HEK293T (cell line): Measurements from ENCODE around the gene KIF26B.

Experiments
- CTCF ChIA-PET: fragments of 350-600 bp; formaldehyde crosslinking; extraction: SDS; loops from one replicate; lab custom pipeline; 2021; ENCODE audit warnings: antibody characterized with exemption, inconsistent platforms; lab: Yijun Ruan, JAX
- POLR2A ChIA-PET: fragments of 350-600 bp; formaldehyde crosslinking; extraction: SDS; loops from one replicate; lab custom pipeline; 2020; ENCODE audit warnings: antibody characterized with exemption, inconsistent platforms; lab: Yijun Ruan, JAX
- DNase-seq: peaks from one replicate; pipeline ENCODE4 v3.0.0; 2012; ENCODE audit warnings: mixed read lengths; ENCODE audit errors: extremely low spot score
- ARNT ChIP-seq: fragments of 450-650 bp; IDR thresholded peaks from 2 replicates; pipeline ENCODE4 v1.6.1; 2017; ENCODE audit warnings: mild to moderate bottlenecking
- BHLHE40 ChIP-seq: fragments of 450-650 bp; IDR thresholded peaks from 2 replicates; pipeline ENCODE4 v1.6.1; 2016; ENCODE audit warnings: mild to moderate bottlenecking, moderate library complexity, borderline replicate concordance
- CTBP1 ChIP-seq: fragments of 450-650 bp; IDR thresholded peaks from 2 replicates; pipeline ENCODE4 v1.6.1; 2016; ENCODE audit warnings: borderline replicate concordance
- ELF4 ChIP-seq: fragments of 450-650 bp; IDR thresholded peaks from 2 replicates; pipeline ENCODE4 v1.6.1; 2017; ENCODE audit warnings: antibody characterized with exemption
- FOXA1 ChIP-seq: fragments of 450-650 bp; IDR thresholded peaks from 2 replicates; pipeline ENCODE4 v1.6.1; 2016; ENCODE audit warnings: mild to moderate bottlenecking
- FOXK2 ChIP-seq: fragments of 450-650 bp; IDR thresholded peaks from 2 replicates; pipeline ENCODE4 v1.6.1; 2016; ENCODE audit warnings: mild to moderate bottlenecking
- FOXM1 ChIP-seq: fragments of 450-650 bp; IDR thresholded peaks from 2 replicates; pipeline ENCODE4 v1.6.1; 2017; ENCODE audit warnings: mild to moderate bottlenecking, borderline replicate concordance
- HDGF ChIP-seq: fragments of 450-650 bp; IDR thresholded peaks from 2 replicates; pipeline ENCODE4 v1.6.1; 2017; ENCODE audit warnings: antibody characterized with exemption, borderline replicate concordance
- L3MBTL2 ChIP-seq: fragments of 450-650 bp; conservative IDR thresholded peaks from 2 replicates; pipeline ENCODE4 v1.6.1; 2016; ENCODE audit warnings: mild to moderate bottlenecking
- LEF1 ChIP-seq: fragments of 450-650 bp; IDR thresholded peaks from 2 replicates; pipeline ENCODE4 v1.6.1; 2017; ENCODE audit warnings: mild to moderate bottlenecking, borderline replicate concordance
- NFRKB ChIP-seq: fragments of 450-650 bp; IDR thresholded peaks from 2 replicates; pipeline ENCODE4 v1.6.1; 2016; ENCODE audit warnings: mild to moderate bottlenecking, moderate library complexity
- SP1 ChIP-seq: fragments of 450-650 bp; IDR thresholded peaks from 2 replicates; pipeline ENCODE4 v1.6.1; 2017
- SUZ12 ChIP-seq: fragments of 450-650 bp; IDR thresholded peaks from 2 replicates; pipeline ENCODE4 v1.6.1; 2016; ENCODE audit warnings: mild to moderate bottlenecking
- TARDBP ChIP-seq: fragments of 450-650 bp; IDR thresholded peaks from 2 replicates; pipeline ENCODE4 v1.6.1; 2016
- ZNF384 ChIP-seq: fragments of 450-650 bp; IDR thresholded peaks from 2 replicates; pipeline ENCODE4 v1.6.1; 2016
- TF ChIP-seq, protein P1 (sequence below): fragments of 450-650 bp; IDR thresholded peaks from 2 replicates; pipeline ENCODE4 v1.6.1; 2016

The KIF26B gene

DNA sequence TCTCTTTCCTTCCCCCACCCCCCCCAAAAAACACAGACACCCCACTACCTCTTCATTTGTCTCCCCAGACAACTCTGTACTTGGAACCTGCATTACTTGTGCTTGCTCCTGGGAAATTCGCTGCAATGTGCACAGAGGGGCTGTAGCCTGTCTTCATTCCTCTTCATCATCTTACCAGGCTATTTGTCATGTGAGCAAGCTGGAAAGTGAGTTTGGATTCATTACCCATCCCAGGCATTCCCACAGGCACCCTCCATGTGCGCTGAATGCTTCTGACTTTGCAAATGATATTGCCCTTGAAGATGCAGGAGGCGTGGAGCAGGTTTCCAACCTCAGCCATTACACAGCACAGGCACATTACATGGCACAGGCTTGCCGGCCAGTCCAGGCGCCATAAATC is 494.9 kb downstream of the KIF26B start:
- POLR2A ChIA-PET: no interaction called here
- CTCF ChIA-PET: no interaction called here
- TF ChIP-seq HDGF: no peak
- TF ChIP-seq TARDBP: no peak
- no peak for TF ChIP-seq FOXM1
- TF ChIP-seq ELF4: no peak
- TF ChIP-seq ZNF384: no peak
- no peak for TF ChIP-seq NFRKB
- TF ChIP-seq SP1: no peak
- no peak for TF ChIP-seq L3MBTL2
- no peak for TF ChIP-seq FOXK2
- no peak for TF ChIP-seq CTBP1
- TF ChIP-seq LEF1: no peak
- no peak for DNase-seq

DNA sequence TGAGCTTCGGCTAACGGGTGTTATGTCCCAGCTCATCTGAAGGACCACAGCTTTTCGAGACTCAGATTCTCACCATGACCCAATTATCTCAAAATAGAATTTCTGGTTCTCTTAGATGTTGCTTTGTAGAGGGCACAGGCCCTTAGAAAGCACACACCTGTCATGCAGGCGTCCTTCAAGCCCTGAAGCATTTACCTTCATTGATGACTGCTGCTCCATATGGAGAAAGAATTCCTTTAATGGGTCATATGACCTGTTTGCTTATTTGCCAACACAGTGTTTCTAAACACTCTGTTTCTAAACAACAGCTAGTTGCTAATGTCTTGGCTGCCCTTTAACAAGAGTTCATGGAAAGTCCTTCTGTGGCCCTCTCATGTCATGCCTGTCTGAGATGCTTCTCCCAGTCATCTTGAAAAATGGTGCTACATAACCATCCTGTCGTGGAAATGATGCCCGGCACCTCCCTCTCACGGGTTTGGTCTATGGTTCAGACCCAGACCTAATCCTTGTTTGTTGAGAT is 495.7 kb downstream of the KIF26B start:
- TF ChIP-seq FOXK2 (no peak), ZNF384 (no peak), NFRKB (no peak), TARDBP (no peak), LEF1 (no peak), SP1 (no peak), FOXA1 (no peak), HDGF (no peak), ELF4 (no peak), ARNT (no peak), L3MBTL2 (no peak), FOXM1 (no peak), BHLHE40 (no peak), SUZ12 (no peak), CTBP1 (no peak)
- TF ChIP-seq, protein P1, sequence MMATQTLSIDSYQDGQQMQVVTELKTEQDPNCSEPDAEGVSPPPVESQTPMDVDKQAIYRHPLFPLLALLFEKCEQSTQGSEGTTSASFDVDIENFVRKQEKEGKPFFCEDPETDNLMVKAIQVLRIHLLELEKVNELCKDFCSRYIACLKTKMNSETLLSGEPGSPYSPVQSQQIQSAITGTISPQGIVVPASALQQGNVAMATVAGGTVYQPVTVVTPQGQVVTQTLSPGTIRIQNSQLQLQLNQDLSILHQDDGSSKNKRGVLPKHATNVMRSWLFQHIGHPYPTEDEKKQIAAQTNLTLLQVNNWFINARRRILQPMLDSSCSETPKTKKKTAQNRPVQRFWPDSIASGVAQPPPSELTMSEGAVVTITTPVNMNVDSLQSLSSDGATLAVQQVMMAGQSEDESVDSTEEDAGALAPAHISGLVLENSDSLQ: no peak
- CTCF ChIA-PET: no interaction called here
- no peak for DNase-seq
- POLR2A ChIA-PET: no interaction called here

DNA sequence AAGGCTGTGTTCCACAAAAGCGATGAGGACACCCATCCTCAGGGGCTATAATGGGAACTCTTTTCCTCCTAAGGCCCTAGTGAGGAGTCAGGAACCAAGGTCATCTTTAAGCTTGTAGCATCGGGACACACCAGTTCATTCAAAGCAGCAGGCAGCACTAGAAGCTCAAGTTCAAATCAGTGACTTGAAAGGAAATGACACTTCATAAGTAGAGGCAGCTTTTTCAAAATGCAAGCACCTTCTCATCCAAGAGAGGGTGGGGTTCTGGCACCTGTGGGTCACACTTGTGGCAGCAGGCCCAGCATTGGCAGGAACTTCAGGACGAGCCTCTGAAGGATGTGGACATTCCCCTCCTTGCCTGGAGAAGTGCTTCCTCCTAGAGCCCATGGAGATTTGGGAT is 496.3 kb downstream of the KIF26B start:
- TF ChIP-seq FOXK2: no peak
- no peak for TF ChIP-seq ZNF384
- TF ChIP-seq HDGF: no peak
- no peak for TF ChIP-seq NFRKB
- TF ChIP-seq, protein P1: no peak
- TF ChIP-seq LEF1: no peak
- TF ChIP-seq CTBP1: no peak
- no peak for TF ChIP-seq FOXM1
- TF ChIP-seq FOXA1: no peak
- TF ChIP-seq L3MBTL2: no peak
- TF ChIP-seq SP1: no peak
- no peak for TF ChIP-seq ELF4
- TF ChIP-seq SUZ12: no peak
- no peak for TF ChIP-seq ARNT
- TF ChIP-seq BHLHE40: no peak
- POLR2A ChIA-PET: no interaction called here
- CTCF ChIA-PET: no interaction called here
- no peak for DNase-seq

DNA sequence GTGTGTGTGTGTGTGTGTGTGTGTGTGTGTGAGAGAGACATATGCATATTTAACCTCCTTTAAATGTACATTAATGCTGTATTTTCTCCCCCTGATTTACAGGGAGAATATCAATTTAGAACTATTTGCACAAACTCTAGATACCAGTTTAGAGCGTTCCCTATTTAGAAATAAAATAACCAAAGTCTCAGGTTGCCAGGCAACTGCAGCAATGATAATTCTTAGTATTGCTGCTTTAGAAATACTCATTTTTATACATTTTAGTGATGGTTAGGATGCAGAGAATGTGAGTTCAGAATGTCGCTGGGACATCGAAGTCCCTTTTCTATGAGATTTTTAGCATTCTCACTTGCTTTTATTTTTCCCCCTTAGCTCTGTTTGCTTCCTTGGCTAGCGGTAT is 497.3 kb downstream of the KIF26B start:
- POLR2A ChIA-PET: no interaction called here
- CTCF ChIA-PET: no interaction called here
- TF ChIP-seq TARDBP (no peak), FOXA1 (no peak), FOXM1 (no peak), ARNT (no peak), HDGF (no peak), L3MBTL2 (no peak), ZNF384 (no peak), SP1 (no peak)
- DNase-seq: no peak

DNA sequence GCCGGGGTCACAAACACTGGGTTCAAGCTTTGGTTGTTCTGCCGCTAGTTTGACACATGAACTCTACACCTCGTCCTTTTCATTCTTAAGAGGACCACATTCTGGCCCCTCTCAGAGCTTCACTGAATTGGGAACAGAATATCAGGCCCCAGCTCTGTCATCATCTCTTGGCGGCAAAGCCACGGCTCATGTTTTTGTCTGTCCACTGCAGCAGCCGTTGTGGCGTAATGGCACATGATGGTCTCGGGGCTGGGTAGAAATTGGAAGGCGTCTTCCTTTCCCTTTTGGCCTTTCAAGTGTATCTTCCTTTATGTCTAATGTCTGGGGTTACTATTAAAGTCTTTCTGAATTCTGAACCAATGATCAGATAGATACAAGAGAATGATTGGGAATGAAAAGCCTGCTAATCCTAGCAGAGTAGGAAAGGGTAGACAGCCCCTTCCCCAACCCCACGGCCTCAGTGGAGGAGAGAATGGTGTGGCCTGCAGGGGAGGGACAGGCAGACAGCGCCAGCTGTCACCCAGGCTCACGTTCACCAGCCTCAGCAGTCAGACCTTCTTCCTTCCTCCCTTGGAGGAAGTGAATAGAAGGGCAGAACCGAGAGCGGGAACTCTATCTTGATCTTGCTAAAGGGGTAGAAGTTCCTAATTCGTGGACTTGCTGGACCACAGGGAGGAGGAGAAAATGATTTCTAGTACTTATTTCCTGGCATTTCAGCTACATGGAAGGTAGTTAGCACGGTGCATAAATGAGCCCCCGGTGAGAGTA is 498.1 kb downstream of the KIF26B start:
- POLR2A ChIA-PET: no interaction called here
- TF ChIP-seq ZNF384 (no peak), FOXM1 (no peak), HDGF (no peak), SP1 (no peak), BHLHE40 (no peak), L3MBTL2 (no peak), NFRKB (no peak), ELF4 (no peak), SUZ12 (no peak), FOXK2 (no peak), LEF1 (no peak), FOXA1 (no peak), CTBP1 (no peak), TARDBP (no peak), ARNT (no peak)
- TF ChIP-seq, protein P1: no peak
- CTCF ChIA-PET: no interaction called here
- DNase-seq: no peak

DNA sequence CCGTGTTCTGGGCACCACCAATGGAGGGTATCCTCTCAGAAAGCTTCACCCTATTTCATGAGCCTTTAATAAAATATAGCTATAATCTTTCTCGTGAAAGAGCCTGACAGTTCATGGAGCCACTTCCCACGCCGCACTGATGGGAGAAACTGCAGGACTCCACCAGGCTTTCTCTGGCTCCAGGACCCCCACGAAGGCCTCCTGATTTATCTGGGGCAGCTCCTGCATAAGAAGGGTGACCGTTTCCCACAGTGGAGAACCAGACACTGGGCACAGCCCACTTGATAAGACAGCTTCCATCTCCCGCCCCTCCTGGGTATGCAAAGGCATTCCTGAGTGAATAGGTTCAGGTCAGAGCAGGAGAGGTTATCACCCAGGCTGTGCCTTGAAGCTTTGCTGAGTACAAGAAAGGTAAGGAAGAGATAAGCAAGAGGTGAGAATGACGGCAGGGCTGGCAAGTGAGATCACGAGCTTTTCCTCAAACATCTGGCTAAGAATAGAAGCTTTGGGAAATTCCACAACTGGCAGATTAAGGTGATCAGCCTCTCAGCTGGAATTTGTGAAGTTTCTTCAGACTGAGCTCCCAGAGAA is 499.8 kb downstream of the KIF26B start:
- TF ChIP-seq NFRKB: no peak
- TF ChIP-seq FOXK2: no peak
- no peak for TF ChIP-seq HDGF
- no peak for TF ChIP-seq SP1
- no peak for TF ChIP-seq FOXA1
- TF ChIP-seq L3MBTL2: no peak
- no peak for TF ChIP-seq ZNF384
- no peak for DNase-seq
- CTCF ChIA-PET: no interaction called here
- POLR2A ChIA-PET: no interaction called here
